MM.1S (cell line): ENCODE data around the gene GOLPH3.

Experiments
- EZH2phosphoT487 ChIP-seq: fragments of 300-600 bp; sonication (generic); IDR thresholded peaks from 2 replicates; pipeline ENCODE4 v1.6.1; 2018; ENCODE audit warnings: antibody characterized with exemption, low read length
- TF ChIP-seq, protein P1 (sequence below): fragments of 300-600 bp; sonication (generic); IDR thresholded peaks from 2 replicates; pipeline ENCODE4 v1.5.1; 2016; ENCODE audit warnings: antibody characterized with exemption, low read length, mixed read lengths

DNA sequence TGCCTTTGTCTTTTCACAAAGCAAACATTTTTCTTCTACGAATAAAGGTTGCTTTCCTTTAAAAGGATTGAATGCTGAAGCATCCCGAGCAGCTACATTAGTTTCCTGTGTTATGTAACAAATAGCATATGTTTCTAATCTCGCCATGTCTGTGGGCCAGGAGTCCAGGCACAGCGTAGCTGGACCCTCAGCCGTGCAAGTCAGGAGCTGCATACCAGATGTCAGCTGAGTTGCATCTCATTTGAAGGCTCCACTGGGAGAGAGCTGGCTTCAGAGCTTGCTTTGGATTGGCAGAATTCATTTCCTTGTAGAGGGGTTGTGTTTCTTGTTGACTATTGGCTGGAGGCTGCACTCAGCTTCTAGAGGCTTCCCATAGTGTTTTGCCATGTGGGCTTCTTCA lies 16.0 kb upstream of the GOLPH3 start:
- TF ChIP-seq, protein P1, sequence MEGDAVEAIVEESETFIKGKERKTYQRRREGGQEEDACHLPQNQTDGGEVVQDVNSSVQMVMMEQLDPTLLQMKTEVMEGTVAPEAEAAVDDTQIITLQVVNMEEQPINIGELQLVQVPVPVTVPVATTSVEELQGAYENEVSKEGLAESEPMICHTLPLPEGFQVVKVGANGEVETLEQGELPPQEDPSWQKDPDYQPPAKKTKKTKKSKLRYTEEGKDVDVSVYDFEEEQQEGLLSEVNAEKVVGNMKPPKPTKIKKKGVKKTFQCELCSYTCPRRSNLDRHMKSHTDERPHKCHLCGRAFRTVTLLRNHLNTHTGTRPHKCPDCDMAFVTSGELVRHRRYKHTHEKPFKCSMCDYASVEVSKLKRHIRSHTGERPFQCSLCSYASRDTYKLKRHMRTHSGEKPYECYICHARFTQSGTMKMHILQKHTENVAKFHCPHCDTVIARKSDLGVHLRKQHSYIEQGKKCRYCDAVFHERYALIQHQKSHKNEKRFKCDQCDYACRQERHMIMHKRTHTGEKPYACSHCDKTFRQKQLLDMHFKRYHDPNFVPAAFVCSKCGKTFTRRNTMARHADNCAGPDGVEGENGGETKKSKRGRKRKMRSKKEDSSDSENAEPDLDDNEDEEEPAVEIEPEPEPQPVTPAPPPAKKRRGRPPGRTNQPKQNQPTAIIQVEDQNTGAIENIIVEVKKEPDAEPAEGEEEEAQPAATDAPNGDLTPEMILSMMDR: no peak
- no peak for TF ChIP-seq EZH2phosphoT487
